ENCODE data around the gene RAB36. TPM values are rescaled to one million over a fixed set of nuclear protein-coding genes. Genes with fewer than 3 reads are reported as not detected.

Gene RAB36
- total RNA-seq, 2 experiments from 2014 or later, result 0.20 to 0.22 TPM

- no peak for TF ChIP-seq CTCF (IDR thresholded peaks at IDR 0.05)
- H3K27ac Mint-ChIP-seq, result peak overlapping the region; percentile 13
Measured at GRCh38 chr22:23199159-23199558, 53.9 kb downstream of the RAB36 start.

GRCh38 chr22:23200898-23201297, 55.6 kb downstream of the RAB36 start:
- ATAC-seq (no peak), DNase-seq (no peak)
- TF ChIP-seq CTCF (IDR thresholded peaks at IDR 0.05), result no peak
- no peak overlapping the region for H3K4me3 Mint-ChIP-seq
- H3K27ac Mint-ChIP-seq, result no peak overlapping the region
- no peaks in the 10 kb centered on the region for H3K9me3 Mint-ChIP-seq
- H3K27me3 Mint-ChIP-seq, result no peaks in the 10 kb centered on the region
- ChIA-PET CTCF (interaction anchor here (1.5 to 1.6 kb wide), 2 partner anchors 22 to 90 kb away, joined by 4 to 5 read pairs; no protein-coding TSS in a partner anchor), POLR2A (interaction anchor here (1.1 kb wide), 1 partner anchor 15 kb away, joined by 4 read pairs; no protein-coding TSS in a partner anchor)
- no peaks in the 10 kb centered on the region for H3K36me3 Mint-ChIP-seq (ENCODE audit: low read depth)
- intact Hi-C loops (cut with micrococcal nuclease), result no loop called here
- H3K4me1 Mint-ChIP-seq (ENCODE audit: low read depth), result peaks cover 38% of the 10 kb centered on the region

More at GRCh38 chr22:23199159-23199558, 53.9 kb downstream of the RAB36 start:
- Mint-ChIP-seq H3K36me3 (ENCODE audit: low read depth) (no peaks in the 10 kb centered on the region), H3K9me3 (no peaks in the 10 kb centered on the region), H3K27me3 (no peaks in the 10 kb centered on the region), H3K4me1 (ENCODE audit: low read depth) (peaks cover 36% of the 10 kb centered on the region), H3K4me3 (no peak overlapping the region)
- no peak for DNase-seq
- ChIA-PET CTCF (interaction anchor here (1.4 kb wide), 2 partner anchors 10 to 83 kb away, joined by 3 to 4 read pairs; no protein-coding TSS in a partner anchor), POLR2A (no interaction called here)
- intact Hi-C loops (cut with micrococcal nuclease), result no loop called here
- no peak for ATAC-seq

- Mint-ChIP-seq H3K27me3 (no peaks in the 10 kb centered on the region), H3K4me3 (no peak overlapping the region), H3K4me1 (ENCODE audit: low read depth) (peaks cover 29% of the 10 kb centered on the region), H3K9me3 (no peaks in the 10 kb centered on the region), H3K36me3 (ENCODE audit: low read depth) (peaks cover 5% of the 10 kb centered on the region), H3K27ac (no peak overlapping the region)
- intact Hi-C loops (cut with micrococcal nuclease), result no loop called here
- CTCF ChIA-PET, result interaction anchor here (1.2 to 2.0 kb wide), 2 partner anchors 25 to 79 kb away, joined by 4 to 5 read pairs; no protein-coding TSS in a partner anchor
- no peak for ATAC-seq
- POLR2A ChIA-PET, result no interaction called here
- TF ChIP-seq CTCF (IDR thresholded peaks at IDR 0.05), result no peak
- DNase-seq, result no peak
Measured at GRCh38 chr22:23202812-23203451, 57.7 kb downstream of the RAB36 start.

GRCh38 chr22:23203452-23204124, 58.3 kb downstream of the RAB36 start:
- Mint-ChIP-seq H3K27me3 (no peaks in the 10 kb centered on the region), H3K9me3 (no peaks in the 10 kb centered on the region), H3K36me3 (ENCODE audit: low read depth) (peaks cover 5% of the 10 kb centered on the region), H3K4me3 (no peak overlapping the region), H3K27ac (no peak overlapping the region), H3K4me1 (ENCODE audit: low read depth) (peaks cover 25% of the 10 kb centered on the region)
- no peak for DNase-seq
- ChIA-PET CTCF (interaction anchor here (2.0 kb wide), 1 partner anchor 78 kb away, joined by 5 read pairs; no protein-coding TSS in a partner anchor), POLR2A (no interaction called here)
- no peak for ATAC-seq
- TF ChIP-seq CTCF (IDR thresholded peaks at IDR 0.05), result no peak
- intact Hi-C loops (cut with micrococcal nuclease), result no loop called here

GRCh38 chr22:23204125-23204488, 58.8 kb downstream of the RAB36 start:
- ChIA-PET POLR2A (no interaction called here), CTCF (interaction anchor here (2.0 kb wide), 1 partner anchor 78 kb away, joined by 5 read pairs; no protein-coding TSS in a partner anchor)
- Mint-ChIP-seq H3K4me3 (no peak overlapping the region), H3K27ac (no peak overlapping the region), H3K9me3 (no peaks in the 10 kb centered on the region), H3K36me3 (ENCODE audit: low read depth) (peaks cover 7% of the 10 kb centered on the region), H3K4me1 (ENCODE audit: low read depth) (peaks cover 24% of the 10 kb centered on the region), H3K27me3 (no peaks in the 10 kb centered on the region)
- DNase-seq, result no peak
- no peak for TF ChIP-seq CTCF (IDR thresholded peaks at IDR 0.05)
- intact Hi-C loops (cut with micrococcal nuclease), result no loop called here
- ATAC-seq, result no peak

Measured in activated CD8-positive, alpha-beta T cell treated with anti-CD3 and anti-CD28 coated beads for 36 hours (primary cell).